Stimulated activated CD8-positive, alpha-beta memory T cell treated with anti-CD3 and anti-CD28 coated beads, Interleukin-7, amount 100 ng/mL, for 1 hour (primary cell): ENCODE measurements around the gene ZNF496.
"Not testable (repeated sequence)": the region's sequence is repeated elsewhere in the genome, so short reads cannot be mapped to it uniquely, and the experiment has no call there.

ENCODE experiments used
- DNase-seq, 2 donors: peaks; one replicate each; pipeline ENCODE4 v3.0.0-alpha.2; 2020; ENCODE audit warnings: low read depth in 2 of 2

The ZNF496 gene

GRCh38 chr1:247359559-247359958, 27.9 kb upstream of the ZNF496 start:
- DNase-seq, result no peak

- DNase-seq, result no peak
These were observed 27.3 kb upstream of the ZNF496 start for GRCh38 chr1:247358920-247359319.

GRCh38 chr1:247357781-247358211, 26.1 kb upstream of the ZNF496 start:
- no peak for DNase-seq

- DNase-seq, result no peak
These were observed 25.5 kb upstream of the ZNF496 start for GRCh38 chr1:247357052-247357780.

GRCh38 chr1:247355160-247355559, 23.5 kb upstream of the ZNF496 start:
- not testable (repeated sequence) for DNase-seq

- no peak for DNase-seq
These were observed 20.5 kb upstream of the ZNF496 start for GRCh38 chr1:247352175-247352574.

- no peak for DNase-seq
These were observed 18.9 kb upstream of the ZNF496 start for GRCh38 chr1:247350587-247350986.

GRCh38 chr1:247347477-247348222, 16.0 kb upstream of the ZNF496 start:
- DNase-seq, result no peak

- no peak for DNase-seq
These were observed 14.2 kb upstream of the ZNF496 start for GRCh38 chr1:247345881-247346280.

- DNase-seq, result no peak
These were observed 12.1 kb upstream of the ZNF496 start for GRCh38 chr1:247343801-247344200.

- DNase-seq, result no peak
These were observed 7.1 kb upstream of the ZNF496 start for GRCh38 chr1:247338723-247339275.

- no peak for DNase-seq
These were observed 6.3 kb upstream of the ZNF496 start for GRCh38 chr1:247337961-247338360.

GRCh38 chr1:247337250-247337746, 5.6 kb upstream of the ZNF496 start:
- DNase-seq, result no peak

- DNase-seq, result no peak
These were observed 4.7 kb upstream of the ZNF496 start for GRCh38 chr1:247336390-247336789.

GRCh38 chr1:247335882-247336281, 4.2 kb upstream of the ZNF496 start:
- no peak for DNase-seq

- no peak for DNase-seq
These were observed 2.9 kb upstream of the ZNF496 start for GRCh38 chr1:247334378-247335133.

GRCh38 chr1:247332623-247333361, 1.1 kb upstream of the ZNF496 start:
- DNase-seq, result no peak

GRCh38 chr1:247332215-247332622, 552 bp upstream of the ZNF496 start:
- peak in 1 of 2 donors; percentile 20 for DNase-seq

GRCh38 chr1:247331172-247331524, 519 bp downstream of the ZNF496 start:
- peak; percentile 29 to 36 for DNase-seq

- DNase-seq, result no peak
These were observed 1.0 kb downstream of the ZNF496 start for GRCh38 chr1:247330548-247331171.

- DNase-seq, result no peak
These were observed 2.5 kb downstream of the ZNF496 start for GRCh38 chr1:247329097-247329617.
